ENCODE data around the gene TARDBP. TPM values are rescaled to one million over a fixed set of nuclear protein-coding genes. Genes with fewer than 3 reads are reported as not detected.

TARDBP gene
- total and polyA plus RNA-seq, 2 experiments from 2014 or later: 204 to 313 TPM

- TF ChIP-seq, protein P1, sequence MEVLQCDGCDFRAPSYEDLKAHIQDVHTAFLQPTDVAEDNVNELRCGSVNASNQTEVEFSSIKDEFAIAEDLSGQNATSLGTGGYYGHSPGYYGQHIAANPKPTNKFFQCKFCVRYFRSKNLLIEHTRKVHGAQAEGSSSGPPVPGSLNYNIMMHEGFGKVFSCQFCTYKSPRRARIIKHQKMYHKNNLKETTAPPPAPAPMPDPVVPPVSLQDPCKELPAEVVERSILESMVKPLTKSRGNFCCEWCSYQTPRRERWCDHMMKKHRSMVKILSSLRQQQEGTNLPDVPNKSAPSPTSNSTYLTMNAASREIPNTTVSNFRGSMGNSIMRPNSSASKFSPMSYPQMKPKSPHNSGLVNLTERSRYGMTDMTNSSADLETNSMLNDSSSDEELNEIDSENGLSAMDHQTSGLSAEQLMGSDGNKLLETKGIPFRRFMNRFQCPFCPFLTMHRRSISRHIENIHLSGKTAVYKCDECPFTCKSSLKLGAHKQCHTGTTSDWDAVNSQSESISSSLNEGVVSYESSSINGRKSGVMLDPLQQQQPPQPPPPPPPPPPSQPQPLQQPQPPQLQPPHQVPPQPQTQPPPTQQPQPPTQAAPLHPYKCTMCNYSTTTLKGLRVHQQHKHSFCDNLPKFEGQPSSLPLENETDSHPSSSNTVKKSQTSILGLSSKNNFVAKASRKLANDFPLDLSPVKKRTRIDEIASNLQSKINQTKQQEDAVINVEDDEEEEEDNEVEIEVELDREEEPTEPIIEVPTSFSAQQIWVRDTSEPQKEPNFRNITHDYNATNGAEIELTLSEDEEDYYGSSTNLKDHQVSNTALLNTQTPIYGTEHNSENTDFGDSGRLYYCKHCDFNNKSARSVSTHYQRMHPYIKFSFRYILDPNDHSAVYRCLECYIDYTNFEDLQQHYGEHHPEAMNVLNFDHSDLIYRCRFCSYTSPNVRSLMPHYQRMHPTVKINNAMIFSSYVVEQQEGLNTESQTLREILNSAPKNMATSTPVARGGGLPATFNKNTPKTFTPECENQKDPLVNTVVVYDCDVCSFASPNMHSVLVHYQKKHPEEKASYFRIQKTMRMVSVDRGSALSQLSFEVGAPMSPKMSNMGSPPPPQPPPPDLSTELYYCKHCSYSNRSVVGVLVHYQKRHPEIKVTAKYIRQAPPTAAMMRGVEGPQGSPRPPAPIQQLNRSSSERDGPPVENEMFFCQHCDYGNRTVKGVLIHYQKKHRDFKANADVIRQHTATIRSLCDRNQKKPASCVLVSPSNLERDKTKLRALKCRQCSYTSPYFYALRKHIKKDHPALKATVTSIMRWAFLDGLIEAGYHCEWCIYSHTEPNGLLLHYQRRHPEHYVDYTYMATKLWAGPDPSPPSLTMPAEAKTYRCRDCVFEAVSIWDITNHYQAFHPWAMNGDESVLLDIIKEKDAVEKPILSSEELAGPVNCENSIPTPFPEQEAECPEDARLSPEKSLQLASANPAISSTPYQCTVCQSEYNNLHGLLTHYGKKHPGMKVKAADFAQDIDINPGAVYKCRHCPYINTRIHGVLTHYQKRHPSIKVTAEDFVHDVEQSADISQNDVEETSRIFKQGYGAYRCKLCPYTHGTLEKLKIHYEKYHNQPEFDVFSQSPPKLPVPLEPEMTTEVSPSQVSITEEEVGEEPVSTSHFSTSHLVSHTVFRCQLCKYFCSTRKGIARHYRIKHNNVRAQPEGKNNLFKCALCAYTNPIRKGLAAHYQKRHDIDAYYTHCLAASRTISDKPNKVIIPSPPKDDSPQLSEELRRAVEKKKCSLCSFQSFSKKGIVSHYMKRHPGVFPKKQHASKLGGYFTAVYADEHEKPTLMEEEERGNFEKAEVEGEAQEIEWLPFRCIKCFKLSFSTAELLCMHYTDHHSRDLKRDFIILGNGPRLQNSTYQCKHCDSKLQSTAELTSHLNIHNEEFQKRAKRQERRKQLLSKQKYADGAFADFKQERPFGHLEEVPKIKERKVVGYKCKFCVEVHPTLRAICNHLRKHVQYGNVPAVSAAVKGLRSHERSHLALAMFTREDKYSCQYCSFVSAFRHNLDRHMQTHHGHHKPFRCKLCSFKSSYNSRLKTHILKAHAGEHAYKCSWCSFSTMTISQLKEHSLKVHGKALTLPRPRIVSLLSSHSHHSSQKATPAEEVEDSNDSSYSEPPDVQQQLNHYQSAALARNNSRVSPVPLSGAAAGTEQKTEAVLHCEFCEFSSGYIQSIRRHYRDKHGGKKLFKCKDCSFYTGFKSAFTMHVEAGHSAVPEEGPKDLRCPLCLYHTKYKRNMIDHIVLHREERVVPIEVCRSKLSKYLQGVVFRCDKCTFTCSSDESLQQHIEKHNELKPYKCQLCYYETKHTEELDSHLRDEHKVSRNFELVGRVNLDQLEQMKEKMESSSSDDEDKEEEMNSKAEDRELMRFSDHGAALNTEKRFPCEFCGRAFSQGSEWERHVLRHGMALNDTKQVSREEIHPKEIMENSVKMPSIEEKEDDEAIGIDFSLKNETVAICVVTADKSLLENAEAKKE (CRISPR knock-in tag; IDR thresholded peaks at IDR 0.05): no peak
- TF ChIP-seq POLR2AphosphoS5 (IDR thresholded peaks at IDR 0.05; ENCODE audit: low read depth) (no peak), JUNB (IDR thresholded peaks at IDR 0.05; ENCODE audit: unreplicated experiment) (no peak)
Measured at GRCh38 chr1:10987840-10988417, 24.5 kb upstream of the TARDBP start (continued).

GRCh38 chr1:10989095-10989494 lies 23.4 kb upstream of the TARDBP start:
- H3K4me3 Mint-ChIP-seq: no peak overlapping the region
- no peak overlapping the region for H3K4me2 ChIP-seq
- no peak overlapping the region for H3K27ac ChIP-seq (ENCODE audit: low read depth)
- no peaks in the 10 kb centered on the region for H3K4me1 ChIP-seq (ENCODE audit: insufficient read depth)
- H3K36me3 ChIP-seq (ENCODE audit: insufficient read depth): no peaks in the 10 kb centered on the region
- no peaks in the 10 kb centered on the region for H3K79me2 ChIP-seq (replicated peaks; ENCODE audit: insufficient read depth)
- DNase-seq (ENCODE audit: low spot score) (no peak), ATAC-seq (no peak)
- no peak overlapping the region for H3K27ac Mint-ChIP-seq
- H3K4me3 ChIP-seq: no peak overlapping the region
- no peak overlapping the region for H2AFZ ChIP-seq
- no peaks in the 10 kb centered on the region; the same call in 2 of the 3 replicates for H3K9me3 Mint-ChIP-seq
- peaks cover 1% of the 10 kb centered on the region for H3K27me3 Mint-ChIP-seq (ENCODE audit: insufficient read depth, low read depth, poor library complexity)
- no peaks in the 10 kb centered on the region for H3K9me2 ChIP-seq (ENCODE audit: insufficient read depth)
- H4K20me1 ChIP-seq (replicated peaks; ENCODE audit: insufficient read depth): no peaks in the 10 kb centered on the region
- no peaks in the 10 kb centered on the region for H3F3A ChIP-seq (replicated peaks; ENCODE audit: low read depth)
- peaks cover 6% of the 10 kb centered on the region; the same call in 2 of the 3 replicates for H3K4me1 Mint-ChIP-seq
- no peaks in the 10 kb centered on the region for H3K27me3 ChIP-seq (ENCODE audit: insufficient read depth)
- no peaks in the 10 kb centered on the region for H3K36me3 Mint-ChIP-seq (ENCODE audit: low read depth)
- TF ChIP-seq CREB1 (CRISPR knock-in tag; IDR thresholded peaks at IDR 0.05; ENCODE audit: low read depth) (no peak), NANOG (IDR thresholded peaks at IDR 0.05; ENCODE audit: borderline replicate concordance) (no peak), EZH2 (IDR thresholded peaks at IDR 0.05; ENCODE audit: low read depth, unreplicated experiment) (no peak), POLR2AphosphoS5 (IDR thresholded peaks at IDR 0.05; ENCODE audit: low read depth) (no peak), ZNF331 (CRISPR knock-in tag; IDR thresholded peaks at IDR 0.05; ENCODE audit: low read depth) (no peak), REST (IDR thresholded peaks at IDR 0.05; ENCODE audit: unreplicated experiment) (no peak), ZNF114 (CRISPR knock-in tag; IDR thresholded peaks at IDR 0.05) (no peak), STAT1 (IDR thresholded peaks at IDR 0.05; ENCODE audit: unreplicated experiment) (no peak)
- TF ChIP-seq, protein P2, sequence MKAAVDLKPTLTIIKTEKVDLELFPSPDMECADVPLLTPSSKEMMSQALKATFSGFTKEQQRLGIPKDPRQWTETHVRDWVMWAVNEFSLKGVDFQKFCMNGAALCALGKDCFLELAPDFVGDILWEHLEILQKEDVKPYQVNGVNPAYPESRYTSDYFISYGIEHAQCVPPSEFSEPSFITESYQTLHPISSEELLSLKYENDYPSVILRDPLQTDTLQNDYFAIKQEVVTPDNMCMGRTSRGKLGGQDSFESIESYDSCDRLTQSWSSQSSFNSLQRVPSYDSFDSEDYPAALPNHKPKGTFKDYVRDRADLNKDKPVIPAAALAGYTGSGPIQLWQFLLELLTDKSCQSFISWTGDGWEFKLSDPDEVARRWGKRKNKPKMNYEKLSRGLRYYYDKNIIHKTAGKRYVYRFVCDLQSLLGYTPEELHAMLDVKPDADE (IDR thresholded peaks at IDR 0.05): no peak
